ENCODE data around the gene GHR. TPM values are rescaled to one million over a fixed set of nuclear protein-coding genes. Genes with fewer than 3 reads are reported as not detected.

The GHR gene
- total RNA-seq, 4 donors from 2014 or later = 16.9 to 20.9 (median 20.2) TPM

DNA sequence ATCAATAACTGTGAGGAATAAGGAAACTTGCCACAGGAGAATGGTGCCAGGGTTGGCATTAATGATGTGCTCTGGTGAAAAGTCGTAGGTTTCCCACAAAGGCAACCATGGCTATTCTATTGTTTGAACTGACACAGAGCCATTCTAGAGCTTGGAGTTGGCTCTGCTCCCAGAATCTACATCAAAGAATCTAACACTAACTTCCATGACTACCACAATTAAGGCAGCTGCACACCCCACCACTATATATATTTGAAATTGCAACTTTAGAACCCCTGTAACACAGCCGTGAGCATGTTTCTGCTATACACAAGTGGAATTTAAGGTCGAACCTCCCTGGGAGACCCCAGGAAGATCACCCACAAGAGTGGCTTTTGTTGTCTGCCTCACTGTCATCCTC, 243.6 kb downstream of the GHR start:
- H3K4me1 ChIP-seq = no peaks in the 10 kb centered on the region
- no peak overlapping the region for H3K27ac ChIP-seq
- no peak overlapping the region for H3K4me3 ChIP-seq
- H3K27me3 ChIP-seq = no peaks in the 10 kb centered on the region
- TF ChIP-seq, protein P1, sequence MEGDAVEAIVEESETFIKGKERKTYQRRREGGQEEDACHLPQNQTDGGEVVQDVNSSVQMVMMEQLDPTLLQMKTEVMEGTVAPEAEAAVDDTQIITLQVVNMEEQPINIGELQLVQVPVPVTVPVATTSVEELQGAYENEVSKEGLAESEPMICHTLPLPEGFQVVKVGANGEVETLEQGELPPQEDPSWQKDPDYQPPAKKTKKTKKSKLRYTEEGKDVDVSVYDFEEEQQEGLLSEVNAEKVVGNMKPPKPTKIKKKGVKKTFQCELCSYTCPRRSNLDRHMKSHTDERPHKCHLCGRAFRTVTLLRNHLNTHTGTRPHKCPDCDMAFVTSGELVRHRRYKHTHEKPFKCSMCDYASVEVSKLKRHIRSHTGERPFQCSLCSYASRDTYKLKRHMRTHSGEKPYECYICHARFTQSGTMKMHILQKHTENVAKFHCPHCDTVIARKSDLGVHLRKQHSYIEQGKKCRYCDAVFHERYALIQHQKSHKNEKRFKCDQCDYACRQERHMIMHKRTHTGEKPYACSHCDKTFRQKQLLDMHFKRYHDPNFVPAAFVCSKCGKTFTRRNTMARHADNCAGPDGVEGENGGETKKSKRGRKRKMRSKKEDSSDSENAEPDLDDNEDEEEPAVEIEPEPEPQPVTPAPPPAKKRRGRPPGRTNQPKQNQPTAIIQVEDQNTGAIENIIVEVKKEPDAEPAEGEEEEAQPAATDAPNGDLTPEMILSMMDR (IDR thresholded peaks at IDR 0.05) = no peak
- no peak for TF ChIP-seq EP300 (IDR thresholded peaks at IDR 0.05)
- TF ChIP-seq POLR2A (IDR thresholded peaks at IDR 0.05) = no peak
- no peak for TF ChIP-seq POLR2AphosphoS5 (IDR thresholded peaks at IDR 0.05)
- no peak for DNase-seq (ENCODE audit: low spot score in 2 of 2)
- 67% methylated on average over 3 of the region's 3 CpGs for WGBS
- H3K36me3 ChIP-seq = no peaks in the 10 kb centered on the region
- no peaks in the 10 kb centered on the region for H3K9me3 ChIP-seq

DNA sequence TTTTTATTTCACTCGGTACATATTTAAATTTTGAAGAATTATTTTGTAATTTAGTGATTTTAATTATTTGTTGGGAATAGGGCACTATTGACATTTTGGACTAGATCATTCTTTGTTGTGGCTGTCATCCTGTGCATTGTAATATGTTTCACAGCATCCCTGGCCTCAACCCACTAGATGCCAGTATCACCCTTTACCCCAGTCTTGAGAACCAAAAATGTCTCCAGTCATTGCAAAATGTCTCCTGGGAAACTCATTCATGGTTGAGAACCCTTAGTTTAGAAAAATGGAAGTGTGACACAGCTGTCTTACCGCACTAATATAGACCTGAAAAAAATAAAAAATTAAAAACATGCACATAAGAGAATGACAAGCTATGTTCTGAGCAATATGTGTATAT, 245.0 kb downstream of the GHR start:
- H3K27ac ChIP-seq = no peak overlapping the region
- WGBS = 89% methylated on average over 2 of the region's 2 CpGs
- no peaks in the 10 kb centered on the region for H3K4me1 ChIP-seq
- no peak overlapping the region for H3K4me3 ChIP-seq
- TF ChIP-seq POLR2A (IDR thresholded peaks at IDR 0.05) (no peak), EP300 (IDR thresholded peaks at IDR 0.05) (no peak), POLR2AphosphoS5 (IDR thresholded peaks at IDR 0.05) (no peak)
- TF ChIP-seq, protein P1 (IDR thresholded peaks at IDR 0.05) = no peak
- peaks cover 9% of the 10 kb centered on the region for H3K9me3 ChIP-seq
- H3K36me3 ChIP-seq = no peaks in the 10 kb centered on the region
- no peaks in the 10 kb centered on the region for H3K27me3 ChIP-seq
- DNase-seq (ENCODE audit: low spot score in 2 of 2) = no peak

DNA sequence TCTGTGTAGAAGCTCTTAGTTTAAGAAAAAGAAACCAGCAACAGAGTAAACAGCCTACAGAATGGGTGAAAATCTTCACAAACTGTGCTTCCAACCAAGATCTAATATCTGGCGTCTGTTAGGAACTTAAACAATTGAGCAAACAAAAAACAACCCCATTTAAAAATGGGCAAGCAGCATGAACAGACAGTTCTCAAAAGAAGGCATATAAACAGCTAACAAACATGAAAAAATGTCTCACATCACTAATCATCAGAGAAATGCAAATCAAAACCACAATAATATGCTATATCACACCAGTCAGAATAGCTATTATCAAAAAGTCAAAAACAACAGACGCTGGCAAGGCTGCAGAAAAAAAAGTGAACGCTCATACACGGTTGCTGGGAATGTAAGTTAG, 249.7 kb downstream of the GHR start:
- TF ChIP-seq, protein P1 (IDR thresholded peaks at IDR 0.05) = no peak
- TF ChIP-seq POLR2A (IDR thresholded peaks at IDR 0.05) = no peak
- TF ChIP-seq EP300 (IDR thresholded peaks at IDR 0.05) = no peak
- TF ChIP-seq POLR2AphosphoS5 (IDR thresholded peaks at IDR 0.05) = no peak
- Histone ChIP-seq H3K27ac (no peak overlapping the region), H3K4me3 (no peak overlapping the region), H3K4me1 (no peaks in the 10 kb centered on the region), H3K36me3 (no peaks in the 10 kb centered on the region), H3K9me3 (peaks cover 9% of the 10 kb centered on the region), H3K27me3 (no peaks in the 10 kb centered on the region)
- 98% methylated on average over 4 of the region's 4 CpGs for WGBS
- DNase-seq (ENCODE audit: low spot score in 2 of 2) = no peak

DNA sequence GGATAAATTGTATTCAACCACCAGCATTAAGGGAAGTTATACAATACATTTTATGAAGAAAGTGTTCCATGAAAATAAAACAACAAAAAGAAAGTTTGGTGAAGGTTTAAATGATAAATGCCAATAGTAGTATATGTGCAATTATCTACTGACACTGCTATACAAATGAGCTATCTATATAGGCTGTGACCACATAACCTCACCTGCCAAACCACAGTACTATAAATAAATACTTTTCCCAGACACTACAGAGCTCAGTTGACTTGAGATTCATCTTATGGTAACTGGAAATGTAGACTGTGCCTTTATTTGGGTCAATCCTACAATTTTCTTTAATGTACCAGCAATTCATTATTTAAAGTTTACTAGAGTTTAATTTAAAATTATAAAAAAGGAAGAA, 252.4 kb downstream of the GHR start:
- Histone ChIP-seq H3K36me3 (no peaks in the 10 kb centered on the region), H3K27ac (no peak overlapping the region), H3K9me3 (peaks cover 9% of the 10 kb centered on the region), H3K4me1 (no peaks in the 10 kb centered on the region), H3K4me3 (no peak overlapping the region), H3K27me3 (no peaks in the 10 kb centered on the region)
- no peak for TF ChIP-seq EP300 (IDR thresholded peaks at IDR 0.05)
- no peak for TF ChIP-seq POLR2A (IDR thresholded peaks at IDR 0.05)
- no peak for TF ChIP-seq POLR2AphosphoS5 (IDR thresholded peaks at IDR 0.05)
- DNase-seq (ENCODE audit: low spot score in 2 of 2) = no peak

DNA sequence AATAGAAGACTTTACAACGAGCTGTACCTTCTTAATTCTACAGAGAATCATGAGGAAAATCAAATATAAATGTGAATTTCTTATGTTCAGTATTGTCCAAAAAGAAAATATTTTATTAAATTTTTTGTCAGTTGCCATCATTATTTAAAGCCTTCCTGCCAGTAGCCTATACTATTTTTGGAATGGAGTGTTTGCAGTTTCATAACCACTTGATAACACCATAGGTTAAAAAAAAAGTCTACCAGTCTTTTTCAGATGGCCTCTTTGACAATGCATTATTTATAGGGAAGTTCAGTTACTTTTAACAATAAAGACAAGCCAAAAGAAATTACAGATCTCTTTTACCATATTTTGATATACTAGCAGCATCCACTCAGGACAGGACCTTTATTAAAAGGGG, 253.1 kb downstream of the GHR start:
- no peak for DNase-seq (ENCODE audit: low spot score in 2 of 2)
- Histone ChIP-seq H3K36me3 (no peaks in the 10 kb centered on the region), H3K9me3 (peaks cover 9% of the 10 kb centered on the region), H3K27me3 (no peaks in the 10 kb centered on the region), H3K27ac (no peak overlapping the region), H3K4me1 (no peaks in the 10 kb centered on the region), H3K4me3 (no peak overlapping the region)
- 98% methylated on average over 1 of the region's 1 CpG for WGBS
- TF ChIP-seq POLR2A (IDR thresholded peaks at IDR 0.05) = no peak
- TF ChIP-seq, protein P1 (IDR thresholded peaks at IDR 0.05) = no peak
- no peak for TF ChIP-seq EP300 (IDR thresholded peaks at IDR 0.05)
- no peak for TF ChIP-seq POLR2AphosphoS5 (IDR thresholded peaks at IDR 0.05)

Data from suprapubic skin (tissue), 4 donors.